OCI-LY3 (cell line): Measurements from ENCODE around the gene GRIN1.

Experiments
- H2AFZ ChIP-seq: fragments of 200-600, 300-600 bp; shearing (Covaris generic); 2 replicates; pipeline ENCODE4 v1.6.0; 2014; ENCODE audit warnings: antibody characterized with exemption, low read depth, low read length
- H3K27ac ChIP-seq: fragments of 200-600, 300-600 bp; sonication (generic); 2 replicates; pipeline ENCODE4 v1.5.1; 2014; ENCODE audit warnings: mild to moderate bottlenecking, low read length, moderate library complexity, mixed read lengths
- H3K27me3 ChIP-seq: fragments of 200-600, 300-600 bp; sonication (generic); 2 replicates; pipeline ENCODE4 v1.6.1; 2014; ENCODE audit warnings: low read depth, low read length, mixed read lengths
- H3K36me3 ChIP-seq: fragments of 200-600, 300-600 bp; sonication (generic); replicated peaks from 2 replicates; pipeline ENCODE3; 2014; ENCODE audit warnings: low read depth, low read length, mixed read lengths
- H3K4me1 ChIP-seq: fragments of 300-600, 200-600 bp; sonication (generic); 2 replicates; pipeline ENCODE4 v1.6.1; 2014; ENCODE audit warnings: low read length, mixed read lengths
- H3K4me2 ChIP-seq: fragments of 200-600, 300-600 bp; sonication (generic); 2 replicates; pipeline ENCODE4 v1.6.1; 2014; ENCODE audit warnings: low read length, mixed read lengths
- H3K4me3 ChIP-seq: fragments of 300-600, 200-600 bp; sonication (generic); 2 replicates; pipeline ENCODE4 v1.5.1; 2014; ENCODE audit warnings: antibody characterized with exemption, mild to moderate bottlenecking, low read length, moderate library complexity
- H3K79me2 ChIP-seq: fragments of 300-600, 200-600 bp; shearing (Covaris generic); 2 replicates; pipeline ENCODE4 v1.6.1; 2014; ENCODE audit warnings: mild to moderate bottlenecking, low read length, mixed read lengths
- H3K9ac ChIP-seq: fragments of 300-600, 200-600 bp; shearing (Covaris generic); 2 replicates; pipeline ENCODE4 v1.6.0; 2014; ENCODE audit warnings: mild to moderate bottlenecking, low read length, moderate library complexity
- H3K9me3 ChIP-seq: fragments of 200-600, 300-600 bp; shearing (Covaris generic); 2 replicates; pipeline ENCODE4 v1.6.1; 2014; ENCODE audit warnings: low read length, mixed read lengths; ENCODE audit not compliant: insufficient read depth
- H4K20me1 ChIP-seq: fragments of 200-600, 300-600 bp; sonication (generic); 2 replicates; pipeline ENCODE4 v1.6.1; 2016; ENCODE audit warnings: low read length, mixed read lengths; ENCODE audit not compliant: insufficient read depth
- CTCF ChIP-seq: fragments of 200-600, 300-600 bp; sonication (generic); IDR thresholded peaks from 2 replicates; pipeline ENCODE4 v1.5.1; 2014; ENCODE audit warnings: antibody characterized with exemption, low read length, low read depth
- EZH2phosphoT487 ChIP-seq: fragments of 200-600 bp; shearing (Covaris generic); IDR thresholded peaks from 2 replicates; pipeline ENCODE4 v1.6.1; 2018; ENCODE audit warnings: antibody characterized with exemption, mixed run types, low read depth

Gene GRIN1

GRCh38 chr9:137140151-137141012 is 1.4 kb downstream of the GRIN1 start:
- TF ChIP-seq CTCF (no peak), EZH2phosphoT487 (no peak)
- no peak overlapping the region for H3K4me3 ChIP-seq
- H3K9me3 ChIP-seq = no peaks in the 10 kb centered on the region
- no peak overlapping the region for H2AFZ ChIP-seq
- H3K27me3 ChIP-seq = 0 out of 2 replicates have a peak, but pooled peaks cover 19% of the 10 kb centered on the region
- no peak overlapping the region for H3K4me2 ChIP-seq
- no peaks in the 10 kb centered on the region for H3K79me2 ChIP-seq
- H3K27ac ChIP-seq = no peak overlapping the region
- H3K9ac ChIP-seq = no peak overlapping the region
- H3K36me3 ChIP-seq = no peaks in the 10 kb centered on the region
- no peaks in the 10 kb centered on the region for H3K4me1 ChIP-seq
- H4K20me1 ChIP-seq = no peaks in the 10 kb centered on the region

GRCh38 chr9:137141050-137141810 is 2.3 kb downstream of the GRIN1 start:
- Histone ChIP-seq H3K9me3 (no peaks in the 10 kb centered on the region), H3K79me2 (no peaks in the 10 kb centered on the region), H3K4me3 (no peak overlapping the region), H3K27me3 (0 out of 2 replicates have a peak, but pooled peaks cover 19% of the 10 kb centered on the region), H2AFZ (no peak overlapping the region), H3K9ac (no peak overlapping the region), H3K27ac (no peak overlapping the region), H4K20me1 (no peaks in the 10 kb centered on the region), H3K4me1 (no peaks in the 10 kb centered on the region), H3K36me3 (no peaks in the 10 kb centered on the region), H3K4me2 (no peak overlapping the region)
- TF ChIP-seq CTCF (no peak), EZH2phosphoT487 (no peak)

- H3K9me3 ChIP-seq = no peaks in the 10 kb centered on the region
- no peaks in the 10 kb centered on the region for H3K79me2 ChIP-seq
- no peak overlapping the region for H3K4me2 ChIP-seq
- H2AFZ ChIP-seq = no peak overlapping the region
- H3K4me3 ChIP-seq = no peak overlapping the region
- no peak overlapping the region for H3K9ac ChIP-seq
- H4K20me1 ChIP-seq = no peaks in the 10 kb centered on the region
- H3K4me1 ChIP-seq = no peaks in the 10 kb centered on the region
- 0 out of 2 replicates have a peak, but pooled peaks cover 19% of the 10 kb centered on the region for H3K27me3 ChIP-seq
- no peak for TF ChIP-seq EZH2phosphoT487
- TF ChIP-seq CTCF = no peak
- no peak overlapping the region for H3K27ac ChIP-seq
- H3K36me3 ChIP-seq = no peaks in the 10 kb centered on the region
These were observed 3.3 kb downstream of the GRIN1 start for GRCh38 chr9:137141976-137142936.
